K562 (cell line): ENCODE results near the gene HMGN1. TPM values are rescaled to one million over a fixed set of nuclear protein-coding genes. Genes with fewer than 3 reads are reported as not detected.

Experiments used
- ATAC-seq: fragments of 200-7000 bp; cut with Tn5 transposase; 3 replicates; pipeline ENCODE4 v1.9.1; 2020; ENCODE audit warnings: moderate library complexity
- BruUV-seq: library from RNA; stranded (reverse); fragments of 400-500 nt; replicated peaks from 2 replicates; lab custom pipeline; 2021; lab: Mats Ljungman, UMichigan
- CTCF ChIA-PET: fragments of 300-600 bp; formaldehyde crosslinking; extraction: SDS; loops from one replicate; lab custom pipeline; 2021; ENCODE audit warnings: low intra/inter-chr PET ratio; lab: Yijun Ruan, JAX
- POLR2A ChIA-PET: fragments of 300-600, 350-650 bp; sonication (Branson Sonifier 250); formaldehyde crosslinking; extraction: SDS; loops from one replicate; lab custom pipeline; 2021; ENCODE audit warnings: antibody characterized with exemption, inconsistent platforms; lab: Yijun Ruan, JAX
- DNase-seq, 4 experiments: peaks; one replicate each; pipeline versions ENCODE4 v3.0.0 to v3.0.0-alpha.2; 2011 to 2018; ENCODE audit warnings: low spot score in 3 of 4, mixed read lengths in 3 of 4; ENCODE audit errors: extremely low read depth in 1 of 4
- FAIRE-seq: peaks from 2 replicates; lab custom pipeline; 2011; peaks lifted over from hg19 to GRCh38; lab: Jason Lieb, UNC
- H2AFZ ChIP-seq: 2 replicates; pipeline ENCODE4 v1.6.0; 2011; ENCODE audit warnings: low read depth, low read length, control low read depth, inconsistent platforms
- H3K27ac ChIP-seq: fragments of 200-600 bp; 3 replicates; pipeline ENCODE4 v1.8.0; 2011; ENCODE audit warnings: low read depth, mild to moderate bottlenecking, control low read depth, inconsistent platforms, low read length, moderate library complexity, mixed read lengths; ENCODE audit errors: extremely low read depth
- H3K27me3 ChIP-seq, 2 experiments: fragments of 300-600 bp in 1 of 2; 2 replicates in 1 of 2; 3 replicates in 1 of 2; pipeline versions ENCODE4 v1.6.0 to v1.8.0; 2011; ENCODE audit warnings: inconsistent platforms in 2 of 2, low read length in 2 of 2, mild to moderate bottlenecking in 1 of 2, mixed read lengths in 1 of 2, moderate library complexity in 1 of 2; ENCODE audit not compliant: control insufficient read depth in 2 of 2, insufficient read depth in 2 of 2
- H3K36me3 ChIP-seq: fragments of 300-600 bp; 3 replicates; pipeline ENCODE4 v1.8.0; 2011; ENCODE audit warnings: mild to moderate bottlenecking, low read length, inconsistent platforms; ENCODE audit not compliant: control insufficient read depth, insufficient read depth
- H3K4me1 ChIP-seq, 2 experiments: fragments of 200-600 bp in 1 of 2; replicated peaks in 1 of 2; 2 replicates in 1 of 2; 3 replicates in 1 of 2; pipeline versions ENCODE4 v1.5.1 to v1.8.0; 2011; ENCODE audit warnings: inconsistent platforms in 2 of 2, low read length in 2 of 2, mild to moderate bottlenecking in 1 of 2, mixed read lengths in 1 of 2, moderate library complexity in 1 of 2; ENCODE audit not compliant: control insufficient read depth in 2 of 2, insufficient read depth in 2 of 2
- H3K4me2 ChIP-seq: 2 replicates; pipeline ENCODE4 v1.6.1; 2011; ENCODE audit warnings: low read length, control low read depth, inconsistent platforms, mixed read lengths; ENCODE audit not compliant: insufficient read depth
- H3K4me3 ChIP-seq: fragments of 200-600 bp; sonication (generic), shearing (Covaris generic); 2 replicates; pipeline ENCODE4 v1.5.1; 2016; ENCODE audit warnings: control low read depth, inconsistent platforms
- H3K79me2 ChIP-seq: fragments of 200-600 bp; 3 replicates; pipeline ENCODE4 v1.8.0; 2011; ENCODE audit warnings: low read length, inconsistent platforms; ENCODE audit not compliant: control insufficient read depth, insufficient read depth
- H3K9ac ChIP-seq, 2 experiments: 2 replicates each; pipeline versions ENCODE4 v1.6.0 to v1.6.1; 2011; ENCODE audit warnings: low read depth in 2 of 2, low read length in 2 of 2, control low read depth in 1 of 2, inconsistent platforms in 1 of 2, mild to moderate bottlenecking in 1 of 2, mixed read lengths in 1 of 2; ENCODE audit not compliant: insufficient read depth in 1 of 2
- H3K9me1 ChIP-seq: one replicate; pipeline ENCODE4 v1.6.0; 2011; ENCODE audit warnings: inconsistent platforms, mild to moderate bottlenecking, low read length, moderate library complexity; ENCODE audit not compliant: control insufficient read depth, insufficient read depth
- H3K9me3 ChIP-seq: replicated peaks from 2 replicates; pipeline ENCODE4 v1.5.1; 2011; ENCODE audit warnings: low read depth, low read length, inconsistent platforms; ENCODE audit not compliant: control insufficient read depth, insufficient read depth
- H4K20me1 ChIP-seq: replicated peaks from 2 replicates; pipeline ENCODE4 v1.6.1; 2011; ENCODE audit warnings: low read length, inconsistent platforms, mixed read lengths; ENCODE audit not compliant: control insufficient read depth, insufficient read depth
- CEBPB ChIP-seq: fragments of 450-650 bp; IDR thresholded peaks from 2 replicates; pipeline ENCODE4 v1.6.1; 2016; ENCODE audit warnings: missing genetic modification characterization, missing compliant biosample characterization
- CEBPG ChIP-seq, 3 experiments: fragments of 200-800 bp in 1 of 3; sonication (Bioruptor generic) in 1 of 3; sonication (generic) in 1 of 3; formaldehyde crosslinking in 1 of 3; IDR thresholded peaks in 2 of 3; conservative IDR thresholded peaks in 1 of 3; 2 replicates each; pipeline versions ENCODE4 v1.6.1 to v1.8.0; 2016 to 2022; ENCODE audit warnings: missing compliant biosample characterization in 2 of 3, missing genetic modification characterization in 2 of 3, mild to moderate bottlenecking in 1 of 3, missing genetic modification reagents in 1 of 3
- KLF6 ChIP-seq: fragments of 250-450 bp; sonication (Bioruptor Pico); IDR thresholded peaks from 2 replicates; pipeline ENCODE4 v1.4.0; 2020; ENCODE audit warnings: mild to moderate bottlenecking, moderate library complexity, borderline replicate concordance
- NR1H2 ChIP-seq: sonication (generic); formaldehyde crosslinking; IDR thresholded peaks from 2 replicates; pipeline ENCODE4 v1.4.0; 2020; ENCODE audit warnings: mild to moderate bottlenecking, missing genetic modification reagents
- POLR2A ChIP-seq: fragments of 450-650 bp; conservative IDR thresholded peaks from 2 replicates; pipeline ENCODE4 v1.6.1; 2016
- SRSF1 ChIP-seq: fragments of 200-400 bp; formaldehyde crosslinking; IDR thresholded peaks from 2 replicates; pipeline ENCODE4 v1.6.1; 2017; ENCODE audit warnings: mild to moderate bottlenecking, low read depth, low read length, moderate library complexity
- ZNF57 ChIP-seq: fragments of 450-650 bp; formaldehyde crosslinking; IDR thresholded peaks from 2 replicates; pipeline ENCODE4 v1.4.0; 2020; ENCODE audit warnings: mild to moderate bottlenecking, moderate library complexity
- WGBS: fragments of 100-300 bp; shearing (Covaris generic); methylation state at CpG from one replicate; pipeline ENCODE4 v1.1.6; 2016; ENCODE audit warnings: low coverage, mixed read lengths; ENCODE audit not compliant: insufficient coverage; ENCODE audit errors: missing lambda C conversion rate; 5-methylcytosine and 5-hydroxymethylcytosine counted together
- in situ Hi-C: fragments of 300-500 bp; cut with MboI; formaldehyde crosslinking; loops from 4 replicates; pipeline ENCODE4 v1.15.0; 2018; ENCODE audit warnings: inconsistent platforms, mixed read lengths
- intact Hi-C: fragments of 100-400 bp; cut with micrococcal nuclease; formaldehyde crosslinking; loops from 2 replicates; pipeline ENCODE4 v1.14.2; 2022
- polyA plus RNA-seq, 8 experiments: library from polyadenylated mRNA; depleted of rRNA in 4 of 8; stranded (reverse) in 5 of 8; unstranded in 3 of 8; fragments of >200 nt; fragmentation: Nextera tagmentation in 2 of 8; fragmentation: Illumina TruSeq in 1 of 8; extraction: Ambion mirVana in 2 of 8; extraction: Trizol in 1 of 8; gene quantifications; 2 replicates each; pipeline versions ENCODE4 v1.2.1 to v1.2.3, GENCODE V29; 2011 to 2014; ENCODE audit warnings: inconsistent platforms in 1 of 8, missing spikeins in 1 of 8
- total RNA-seq, 7 experiments: library from RNA; depleted of rRNA in 6 of 7; stranded (reverse); fragments of >200 nt in 6 of 7; fragmentation: Illumina TruSeq in 2 of 7; extraction: Trizol in 2 of 7; gene quantifications; 2 replicates each; pipeline versions ENCODE4 v1.2.1 to v1.2.3, GENCODE V29; 2011 to 2021; ENCODE audit warnings: low replicate concordance in 1 of 7

HMGN1 gene
- total and polyA plus RNA-seq, 9 of the 15 experiments (the other 6 are each of a cell fraction or from before 2014, with no cell fraction given), result 124 to 626 (median 498) TPM

- Histone ChIP-seq H4K20me1 (peaks cover 11% of the 10 kb centered on the region), H3K27ac (no peak overlapping the region), H3K4me1 (peaks cover 5 to 28% of the 10 kb centered on the region in 2 experiments), H3K36me3 (peaks cover 65% of the 10 kb centered on the region), H3K9me1 (peaks cover 7% of the 10 kb centered on the region)
- POLR2A ChIA-PET, result interaction anchor here (0.6 to 7.7 kb wide), 9 partner anchors 10 to 271 kb away, joined by 3 to 73 read pairs (median 3); partner anchors contain the start of gene BRWD1
- intact Hi-C loops, result no loop called here
- no peak for TF ChIP-seq NR1H2 (CRISPR knock-in tag)
- TF ChIP-seq CEBPB (tag), result peak; percentile 62
- no peak for TF ChIP-seq CEBPG (CRISPR knock-in tag; IDR thresholded peaks at IDR 0.05)
- peak in 1 of 2 experiments; percentile 37; a peak in 1 of 4 replicates for TF ChIP-seq CEBPG (tag; conservative IDR thresholded peaks at IDR 0.05 in 1 of 2, IDR thresholded peaks at IDR 0.05 in 1 of 2)
- TF ChIP-seq, all 486 proteins: peak for 2
- Histone ChIP-seq H3K4me2 (peak overlapping the region; percentile 54), H3K79me2 (peaks cover 63% of the 10 kb centered on the region), H2AFZ (no peak overlapping the region), H3K9ac (peak overlapping the region in 1 of 2 experiments; percentile 94; a peak in 1 of 4 replicates), H3K9me3 (no peaks in the 10 kb centered on the region), H3K4me3 (peak overlapping the region; percentile 81; the same call in 1 of the 2 replicates), H3K27me3 (no peaks in the 10 kb centered on the region)
- ATAC-seq (no peak), DNase-seq (no peak), FAIRE-seq (no peak)
- in situ Hi-C loops, result no loop called here
- CTCF ChIA-PET, result no interaction called here
- no TSS peak for BruUV-seq
- 29% methylated on average over 3 of the region's 3 CpGs for WGBS
These were observed 2.7 kb downstream of the HMGN1 start for GRCh38 chr21:39346206-39346605.

GRCh38 chr21:39345440-39345839, 3.4 kb downstream of the HMGN1 start:
- CTCF ChIA-PET, result no interaction called here
- Histone ChIP-seq H3K9me1 (peaks cover 7% of the 10 kb centered on the region), H3K27me3 (no peaks in the 10 kb centered on the region), H3K27ac (no peak overlapping the region), H3K36me3 (peaks cover 68% of the 10 kb centered on the region), H3K9ac (0 out of 4 replicates have a peak overlapping the region, but pooled peaks of 1 of the 2 experiments have one; percentile 3), H3K79me2 (peaks cover 56% of the 10 kb centered on the region), H4K20me1 (peaks cover 11% of the 10 kb centered on the region), H3K4me1 (peaks cover 0 to 20% of the 10 kb centered on the region in 2 experiments; a peak in 3 of 5 replicates), H3K9me3 (no peaks in the 10 kb centered on the region), H3K4me2 (peak overlapping the region; percentile 30), H3K4me3 (no peak overlapping the region), H2AFZ (no peak overlapping the region)
- ATAC-seq, result no peak
- in situ Hi-C loops, result no loop called here
- FAIRE-seq, result no peak
- POLR2A ChIA-PET, result interaction anchor here (0.6 to 7.7 kb wide), 8 partner anchors 9 to 42 kb away, joined by 3 to 73 read pairs (median 3); partner anchors contain the start of gene BRWD1
- 94% methylated on average over 6 of the region's 6 CpGs for WGBS
- BruUV-seq, result no TSS peak
- TF ChIP-seq KLF6 (CRISPR knock-in tag) (no peak), SRSF1 (no peak), ZNF57 (CRISPR knock-in tag) (0 out of 2 replicates have a peak, but pooled peaks have one; percentile 43), POLR2A (peak; percentile 26; the same call in 1 of the 2 replicates)
- intact Hi-C loops, result no loop called here
- DNase-seq, result no peak
